ENCODE data around the gene TBX4. TPM values are rescaled to one million over a fixed set of nuclear protein-coding genes. Genes with fewer than 3 reads are reported as not detected.
"Not testable (repeated sequence)": the region's sequence is repeated elsewhere in the genome, so short reads cannot be mapped to it uniquely, and the experiment has no call there.

Gene TBX4
- total RNA-seq, 4 donors from 2014 or later = not detected

GRCh38 chr17:61519754-61520440 lies 67.7 kb downstream of the TBX4 start:
- Histone ChIP-seq H3K4me1 (no peaks in the 10 kb centered on the region), H3K9me3 (no peaks in the 10 kb centered on the region), H3K27me3 (no peaks in the 10 kb centered on the region), H3K4me3 (no peak overlapping the region), H3K27ac (no peak overlapping the region), H3K36me3 (no peaks in the 10 kb centered on the region)
- DNase-seq = no peak
- TF ChIP-seq POLR2A (IDR thresholded peaks at IDR 0.05) (no peak), CTCF (IDR thresholded peaks at IDR 0.05) (no peak)

DNA sequence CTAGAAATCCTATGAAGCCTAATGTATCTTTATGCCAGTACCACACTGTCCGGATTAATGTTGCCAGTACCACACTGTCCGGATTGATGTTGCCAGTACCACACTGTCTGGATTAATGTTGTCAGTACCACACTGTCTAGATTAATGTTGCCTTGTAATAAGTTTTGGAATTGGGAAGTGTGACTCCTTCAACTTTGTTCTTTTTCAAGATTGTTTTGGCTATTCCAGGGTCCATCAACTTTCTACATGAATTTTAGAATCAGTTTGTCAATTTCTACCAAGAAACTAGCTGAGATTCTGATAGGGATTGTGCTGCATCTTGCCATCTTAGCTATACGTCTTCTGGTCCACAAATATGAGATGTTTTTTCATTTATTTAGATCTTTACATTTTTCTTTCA lies 68.7 kb downstream of the TBX4 start:
- H3K27me3 ChIP-seq = no peaks in the 10 kb centered on the region
- no peak for TF ChIP-seq POLR2A (IDR thresholded peaks at IDR 0.05)
- TF ChIP-seq CTCF (IDR thresholded peaks at IDR 0.05) = no peak
- H3K36me3 ChIP-seq = no peaks in the 10 kb centered on the region
- no peaks in the 10 kb centered on the region for H3K4me1 ChIP-seq
- no peak for DNase-seq
- H3K9me3 ChIP-seq = no peaks in the 10 kb centered on the region
- H3K27ac ChIP-seq = no peak overlapping the region
- H3K4me3 ChIP-seq = no peak overlapping the region

- H3K27me3 ChIP-seq = no peaks in the 10 kb centered on the region
- TF ChIP-seq POLR2A (IDR thresholded peaks at IDR 0.05) (no peak), CTCF (IDR thresholded peaks at IDR 0.05) (no peak)
- H3K4me1 ChIP-seq = no peaks in the 10 kb centered on the region
- no peak overlapping the region for H3K27ac ChIP-seq
- no peak for DNase-seq
- H3K36me3 ChIP-seq = no peaks in the 10 kb centered on the region
- H3K4me3 ChIP-seq = no peak overlapping the region
- H3K9me3 ChIP-seq = no peaks in the 10 kb centered on the region
These were observed 69.9 kb downstream of the TBX4 start for GRCh38 chr17:61522088-61522487.

DNA sequence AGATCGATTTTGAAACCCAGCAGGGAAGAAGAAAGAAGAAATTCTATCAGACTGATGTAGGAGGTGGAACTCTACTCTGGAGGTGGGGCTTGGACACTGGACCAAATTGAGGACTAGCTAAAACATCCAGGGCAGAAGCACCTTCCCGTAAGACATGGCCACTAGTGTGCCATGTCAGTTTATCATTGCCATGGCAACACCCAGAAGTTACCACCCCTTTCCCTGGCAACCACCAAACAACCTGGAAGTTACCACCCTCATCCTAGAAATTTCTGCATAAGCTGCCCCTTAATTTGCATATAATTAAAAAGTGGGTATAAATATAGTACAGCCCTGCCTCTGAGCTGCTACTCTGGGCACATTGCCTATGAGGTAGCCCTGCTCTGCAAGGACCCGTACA lies 72.1 kb downstream of the TBX4 start:
- Histone ChIP-seq H3K4me3 (no peak overlapping the region), H3K36me3 (no peaks in the 10 kb centered on the region), H3K27ac (no peak overlapping the region), H3K9me3 (no peaks in the 10 kb centered on the region), H3K27me3 (no peaks in the 10 kb centered on the region), H3K4me1 (no peaks in the 10 kb centered on the region)
- TF ChIP-seq CTCF (IDR thresholded peaks at IDR 0.05) = no peak
- TF ChIP-seq POLR2A (IDR thresholded peaks at IDR 0.05) = no peak
- DNase-seq = no peak

GRCh38 chr17:61527441-61527840 lies 75.2 kb downstream of the TBX4 start:
- H3K4me1 ChIP-seq = not testable (repeated sequence)

GRCh38 chr17:61528171-61528570 lies 75.9 kb downstream of the TBX4 start:
- no peaks in the 10 kb centered on the region for H3K36me3 ChIP-seq
- H3K27me3 ChIP-seq = no peaks in the 10 kb centered on the region
- TF ChIP-seq CTCF (IDR thresholded peaks at IDR 0.05) = no peak
- TF ChIP-seq POLR2A (IDR thresholded peaks at IDR 0.05) = no peak
- no peak overlapping the region for H3K4me3 ChIP-seq
- no peaks in the 10 kb centered on the region for H3K9me3 ChIP-seq
- no peak overlapping the region for H3K27ac ChIP-seq
- no peaks in the 10 kb centered on the region for H3K4me1 ChIP-seq
- DNase-seq = no peak

More at GRCh38 chr17:61527441-61527840, 75.2 kb downstream of the TBX4 start:
- not testable (repeated sequence) for H3K9me3 ChIP-seq, H3K4me3 ChIP-seq, H3K36me3 ChIP-seq, H3K27me3 ChIP-seq, DNase-seq, H3K27ac ChIP-seq

Data from Peyer's patch (tissue), 4 donors.